Gastroesophageal sphincter (tissue), 3 donors: ENCODE measurements around the gene PTH2R.

Experiments
- EP300 ChIP-seq: sonication (generic); formaldehyde crosslinking; IDR thresholded peaks from one replicate; pipeline ENCODE4 v1.6.1; 2017; ENCODE audit warnings: antibody characterized with exemption, mild to moderate bottlenecking
- POLR2A ChIP-seq, 2 donors: fragments of 450-650 bp; IDR thresholded peaks; one replicate each; pipeline ENCODE4 v1.6.1; 2017; ENCODE audit warnings: antibody characterized with exemption in 2 of 2, mild to moderate bottlenecking in 2 of 2, moderate library complexity in 1 of 2
- POLR2AphosphoS5 ChIP-seq: sonication (generic); formaldehyde crosslinking; IDR thresholded peaks from one replicate; pipeline ENCODE4 v1.6.1; 2017; ENCODE audit warnings: antibody characterized with exemption
- TF ChIP-seq, protein P1 (sequence below), 4 experiments: fragments of 200-600 bp in 2 of 4; fragments of 450-650 bp in 2 of 4; sonication (generic) in 1 of 4; IDR thresholded peaks; one replicate each; pipeline ENCODE4 v1.5.1; 2017 to 2019; ENCODE audit warnings: antibody characterized with exemption in 4 of 4, mild to moderate bottlenecking in 2 of 4, moderate library complexity in 2 of 4

DNA sequence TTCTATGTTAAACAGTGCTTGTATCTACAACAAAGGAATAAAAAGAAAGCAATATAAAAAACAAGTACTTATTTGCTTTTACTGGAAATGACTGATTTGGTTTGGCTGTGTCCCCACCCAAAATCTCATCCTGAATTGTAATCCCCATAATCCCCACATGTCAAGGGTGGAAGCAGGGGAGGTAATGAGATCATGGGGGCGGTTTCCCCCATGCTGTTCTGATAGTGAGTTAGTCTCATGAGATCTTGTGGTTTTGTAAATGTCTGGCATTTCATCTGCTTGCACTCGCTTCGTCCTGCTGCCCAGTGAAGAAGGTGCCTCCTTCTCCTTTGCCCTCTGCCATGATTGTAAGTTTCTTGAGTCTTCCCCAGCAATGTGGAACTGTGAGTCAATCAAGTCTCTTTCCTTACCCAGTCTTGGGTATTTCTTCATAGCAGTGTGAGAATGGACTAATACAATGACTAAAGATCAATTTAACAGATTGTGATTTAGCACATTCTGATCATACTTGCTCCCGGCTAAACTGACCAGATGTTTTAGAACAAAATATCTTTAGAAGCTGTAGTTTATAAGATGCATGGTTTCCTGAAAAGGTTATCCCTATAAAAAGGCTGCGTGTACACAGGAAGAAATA lies 19.9 kb downstream of the PTH2R start:
- TF ChIP-seq, protein P1, sequence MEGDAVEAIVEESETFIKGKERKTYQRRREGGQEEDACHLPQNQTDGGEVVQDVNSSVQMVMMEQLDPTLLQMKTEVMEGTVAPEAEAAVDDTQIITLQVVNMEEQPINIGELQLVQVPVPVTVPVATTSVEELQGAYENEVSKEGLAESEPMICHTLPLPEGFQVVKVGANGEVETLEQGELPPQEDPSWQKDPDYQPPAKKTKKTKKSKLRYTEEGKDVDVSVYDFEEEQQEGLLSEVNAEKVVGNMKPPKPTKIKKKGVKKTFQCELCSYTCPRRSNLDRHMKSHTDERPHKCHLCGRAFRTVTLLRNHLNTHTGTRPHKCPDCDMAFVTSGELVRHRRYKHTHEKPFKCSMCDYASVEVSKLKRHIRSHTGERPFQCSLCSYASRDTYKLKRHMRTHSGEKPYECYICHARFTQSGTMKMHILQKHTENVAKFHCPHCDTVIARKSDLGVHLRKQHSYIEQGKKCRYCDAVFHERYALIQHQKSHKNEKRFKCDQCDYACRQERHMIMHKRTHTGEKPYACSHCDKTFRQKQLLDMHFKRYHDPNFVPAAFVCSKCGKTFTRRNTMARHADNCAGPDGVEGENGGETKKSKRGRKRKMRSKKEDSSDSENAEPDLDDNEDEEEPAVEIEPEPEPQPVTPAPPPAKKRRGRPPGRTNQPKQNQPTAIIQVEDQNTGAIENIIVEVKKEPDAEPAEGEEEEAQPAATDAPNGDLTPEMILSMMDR (IDR thresholded peaks at IDR 0.05) = no peak
- TF ChIP-seq POLR2A (IDR thresholded peaks at IDR 0.05) (no peak), EP300 (no peak), POLR2AphosphoS5 (no peak)
